NCI-H1105 treated with DMSO at 0.1 percent for 48 hours (cell line): Measurements from ENCODE around the gene P4HA2.

Experiments used
- DNase-seq: peaks from one replicate; lab custom pipeline; 2025; lab: John Stamatoyannopoulos, UW

P4HA2 gene

GRCh38 chr5:132227485-132228240, at the start of gene P4HA2:
Gene P4HA2 (minus strand): TSS chr5:132227853. CDS start chr5:132218626, 9,227 bp downstream.
- peak; percentile 34 for DNase-seq

DNA sequence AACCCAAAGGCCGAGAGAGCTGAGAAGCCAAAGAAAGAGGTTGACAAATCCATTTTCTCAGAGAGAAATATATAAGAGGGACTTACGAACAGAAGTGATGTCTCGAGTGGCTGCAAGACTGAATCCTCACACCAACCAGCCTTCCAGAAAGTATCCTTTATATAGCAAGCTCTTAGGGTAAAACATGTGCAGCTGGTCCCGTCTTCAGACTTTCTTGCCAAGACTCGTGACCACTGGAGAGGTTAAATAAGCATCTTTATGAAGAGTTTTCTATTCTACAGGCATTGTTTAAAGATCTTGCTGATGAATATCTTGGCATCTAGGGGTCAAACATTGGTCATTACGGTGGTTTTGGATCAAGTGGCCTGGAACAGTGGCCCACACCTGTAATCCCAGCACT, 49.6 kb upstream of the P4HA2 start:
- DNase-seq, result no peak

DNA sequence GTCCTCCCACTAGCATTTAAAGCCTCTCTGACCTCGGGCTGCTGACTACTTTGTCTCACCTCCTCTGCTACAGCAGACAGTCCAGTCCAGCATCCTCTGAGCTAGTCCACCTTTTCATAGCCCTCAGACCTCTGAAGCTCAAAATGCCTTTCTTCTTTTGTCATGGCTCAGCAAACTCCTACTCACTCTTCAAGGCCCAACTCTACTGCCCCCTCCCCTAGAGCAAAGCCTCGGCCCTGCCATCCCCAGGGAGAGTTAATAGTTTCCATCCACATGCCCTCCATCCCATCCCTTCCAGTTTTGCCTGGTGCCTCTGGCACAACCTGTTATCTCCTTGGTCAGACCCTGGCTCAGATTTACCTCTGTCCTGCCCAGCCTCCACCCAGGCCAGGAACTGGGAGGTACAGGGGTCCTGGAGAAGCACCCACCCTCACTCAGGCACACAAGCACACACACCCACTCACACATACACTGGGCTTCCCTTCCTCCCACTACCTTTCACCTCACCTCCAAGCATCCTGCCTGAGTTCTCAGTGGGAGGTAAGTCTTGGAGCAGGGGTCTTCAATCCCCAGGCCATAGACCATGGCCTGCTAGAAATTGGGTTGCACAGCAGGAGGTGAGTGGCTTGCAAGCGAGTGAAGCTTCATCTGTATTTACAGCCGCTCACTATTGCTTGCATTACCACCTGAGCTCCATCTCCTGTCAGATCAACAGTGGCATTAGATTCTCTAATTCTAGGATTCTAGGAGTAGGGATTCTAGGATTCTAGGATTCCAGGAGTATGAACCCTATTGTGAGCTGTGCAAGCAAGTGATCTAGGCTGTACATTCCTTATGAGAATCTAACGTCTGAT, 47.9 kb upstream of the P4HA2 start:
- no peak for DNase-seq

DNA sequence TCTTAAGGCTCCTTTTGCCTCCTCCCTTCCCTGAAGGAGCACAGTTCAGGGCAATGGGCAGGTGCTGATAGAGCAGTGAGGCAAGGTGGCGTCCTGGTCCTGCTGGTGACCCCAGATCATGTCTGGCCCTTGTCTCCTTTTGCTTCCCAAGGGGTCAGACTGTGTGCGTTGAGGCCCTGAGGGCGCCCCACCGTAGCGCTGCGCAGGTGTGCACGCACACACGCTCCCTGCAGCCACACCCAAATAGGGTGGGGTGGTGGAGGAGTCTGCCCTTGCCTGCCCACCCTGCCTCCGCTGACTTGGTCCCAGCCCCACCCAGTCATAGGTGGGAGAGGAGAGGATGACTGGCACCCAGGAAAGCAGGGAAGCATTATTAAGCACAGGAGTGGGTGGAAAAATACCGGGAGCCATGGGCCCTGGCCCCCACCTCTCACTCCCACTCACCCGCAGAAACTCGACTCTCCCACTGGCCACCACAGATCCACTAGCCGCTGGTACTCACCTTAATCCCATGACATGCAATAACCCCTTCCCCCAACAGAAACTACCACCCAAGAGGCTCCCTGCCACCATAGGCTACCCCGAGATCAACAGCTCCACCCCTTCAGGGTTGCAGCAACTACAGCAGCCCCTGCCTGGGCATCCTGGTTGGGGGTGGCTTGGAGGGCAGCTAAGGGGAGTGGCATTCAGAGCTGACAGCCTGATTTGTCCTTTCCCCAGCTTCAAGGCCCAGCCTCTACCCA, 46.6 kb upstream of the P4HA2 start:
- no peak for DNase-seq

- DNase-seq, result no peak
Measured at GRCh38 chr5:132273631-132274030, 46.0 kb upstream of the P4HA2 start.

DNA sequence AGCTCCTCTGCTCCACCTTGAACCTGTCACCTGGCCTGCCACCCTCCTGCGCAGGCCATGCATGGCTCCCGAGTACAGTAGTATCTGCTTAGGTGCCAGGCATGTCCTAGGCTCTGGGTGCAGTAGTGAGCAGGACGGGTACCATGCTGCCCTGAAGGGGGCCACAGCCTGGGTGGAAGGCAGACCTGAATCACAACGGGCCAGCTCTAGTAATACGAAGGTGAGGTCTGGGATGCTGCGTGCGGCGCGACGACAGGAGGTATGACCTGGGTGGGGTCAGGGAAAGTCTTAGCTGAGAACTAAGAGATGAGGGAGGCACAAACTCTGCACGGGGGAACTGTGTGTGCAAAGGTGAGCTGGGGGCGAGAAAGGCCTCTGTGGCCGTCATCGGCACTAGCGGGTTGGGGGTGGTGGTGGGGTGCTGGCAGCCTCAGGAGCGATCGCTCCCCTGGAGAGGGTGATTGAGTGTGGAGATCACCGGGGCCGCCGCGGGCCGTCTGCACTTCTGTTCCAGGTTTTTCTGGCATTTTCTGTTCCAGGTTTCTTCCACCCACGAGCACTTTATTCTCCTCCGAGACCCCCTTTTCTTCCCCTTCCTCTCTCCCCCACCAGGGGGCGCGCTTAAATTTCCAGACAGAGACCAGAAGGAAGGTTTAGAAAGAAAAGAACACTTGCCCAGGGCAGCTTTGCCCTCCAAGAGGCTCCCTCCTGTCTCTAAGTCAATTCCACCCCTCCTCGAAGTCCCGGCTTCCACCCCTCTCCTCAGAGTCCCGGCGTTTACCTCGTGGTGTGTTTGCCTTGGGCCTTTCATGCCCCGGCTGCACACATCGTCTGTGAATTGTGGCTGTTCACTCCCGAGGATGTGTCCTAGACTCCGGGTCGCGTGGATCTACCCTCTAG, 44.9 kb upstream of the P4HA2 start:
- DNase-seq, result peak; percentile 29

GRCh38 chr5:132271251-132272246, 43.9 kb upstream of the P4HA2 start:
- DNase-seq, result no peak

GRCh38 chr5:132270706-132271105, 43.1 kb upstream of the P4HA2 start:
- DNase-seq, result no peak

- no peak for DNase-seq
Measured at GRCh38 chr5:132270335-132270665, 42.6 kb upstream of the P4HA2 start.

GRCh38 chr5:132269635-132270334, 42.1 kb upstream of the P4HA2 start:
- DNase-seq, result no peak

GRCh38 chr5:132268769-132269551, 41.3 kb upstream of the P4HA2 start:
- DNase-seq, result no peak

DNA sequence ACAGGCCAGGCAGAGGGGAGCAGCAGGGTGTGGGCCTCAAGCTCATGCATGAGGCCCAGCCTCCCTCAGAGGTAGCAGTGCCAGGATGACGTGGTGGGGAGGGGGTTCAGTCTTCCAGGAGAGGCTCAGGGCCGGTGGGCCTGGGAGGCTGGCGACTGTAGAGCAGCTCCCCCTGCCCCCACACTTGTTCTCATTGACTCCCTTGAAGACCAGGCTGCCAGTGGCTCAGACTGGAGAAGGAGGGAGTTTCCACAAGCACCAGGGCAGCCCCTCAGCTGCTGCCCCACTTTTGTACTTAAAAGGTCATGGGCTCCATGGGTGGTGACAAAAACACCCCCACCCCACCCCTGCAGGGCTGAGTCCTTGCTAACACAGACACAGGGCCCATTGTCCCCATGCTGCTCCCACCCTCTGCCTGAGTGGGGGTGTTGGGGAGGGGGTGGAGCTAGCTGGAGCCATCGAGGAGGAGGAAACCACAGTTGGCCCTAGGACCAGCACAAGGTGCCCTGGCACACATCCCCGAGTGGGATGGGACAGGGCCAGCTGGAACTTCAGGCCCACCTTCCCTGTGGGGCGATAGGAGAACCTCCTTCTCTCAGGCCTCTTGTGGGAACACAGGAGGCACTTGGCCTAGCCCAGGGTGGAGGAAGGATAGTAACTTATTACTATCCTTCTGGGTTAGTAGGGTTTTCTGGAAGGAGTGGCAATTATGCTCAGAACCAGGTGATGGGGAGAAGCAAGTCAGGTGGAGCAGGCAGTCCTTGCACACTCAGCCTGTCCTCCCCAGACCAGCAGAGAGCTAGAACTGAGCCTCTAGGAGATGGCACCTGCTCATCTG, 40.5 kb upstream of the P4HA2 start:
- DNase-seq, result no peak

- DNase-seq, result no peak
Measured at GRCh38 chr5:132267166-132267739, 39.6 kb upstream of the P4HA2 start.

DNA sequence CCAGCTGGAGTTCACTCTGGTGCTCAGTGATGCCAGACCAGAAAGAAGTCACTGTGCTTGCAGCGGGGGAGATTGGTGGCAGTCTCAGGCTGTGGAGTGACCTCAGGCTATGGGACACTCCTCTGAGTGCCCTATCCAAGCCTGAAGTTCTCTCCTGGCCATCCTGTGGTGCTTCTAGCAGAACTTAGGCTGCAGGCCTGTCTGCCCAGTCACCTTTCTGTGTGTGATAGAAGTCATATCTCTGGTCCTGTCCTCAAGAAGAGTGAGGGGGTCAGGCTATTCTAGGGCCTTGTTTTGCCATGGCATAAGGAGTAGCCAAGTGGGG, 39.1 kb upstream of the P4HA2 start:
- DNase-seq, result no peak

- DNase-seq, result no peak
Measured at GRCh38 chr5:132266031-132266835, 38.6 kb upstream of the P4HA2 start.

GRCh38 chr5:132265336-132266030, 37.8 kb upstream of the P4HA2 start:
- no peak for DNase-seq
